ENCODE measurements around the gene LENG8. TPM values are rescaled to one million over a fixed set of nuclear protein-coding genes. Genes with fewer than 3 reads are reported as not detected.

The LENG8 gene
- total and polyA plus RNA-seq, 2 of the 8 experiments (the other 6 are each of a cell fraction or from before 2014, with no cell fraction given): 62.2 to 108 TPM

DNA sequence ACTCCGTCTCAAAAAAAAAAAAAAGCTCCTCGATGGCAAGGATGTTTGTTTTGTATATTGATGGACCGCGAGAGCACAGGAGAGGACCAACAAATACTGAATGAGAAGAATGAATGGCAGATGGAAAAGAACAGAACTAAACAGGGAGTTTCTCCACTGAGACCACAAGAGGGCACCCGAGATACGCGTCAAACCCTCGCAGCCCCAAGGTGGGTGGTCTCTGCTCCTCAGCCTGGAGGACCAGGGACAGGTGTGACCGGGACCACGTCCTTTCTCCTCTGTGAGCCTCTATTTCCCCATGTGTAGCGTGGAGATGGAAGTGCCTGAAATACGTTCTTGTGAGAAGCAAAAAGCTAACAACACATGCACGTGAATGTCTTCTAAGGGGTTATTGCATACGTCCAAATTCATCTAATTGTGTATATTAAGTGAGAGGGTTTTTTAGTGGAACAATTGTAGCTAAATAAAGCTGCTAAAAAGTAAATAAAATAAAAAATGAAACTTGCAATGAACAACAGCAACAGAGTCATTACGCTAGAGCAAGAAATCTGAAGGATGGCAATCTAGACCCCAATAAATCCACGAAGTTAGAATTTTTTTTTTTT lies 32.4 kb downstream of the LENG8 start:
- no peak overlapping the region for H4K8ac ChIP-seq (ENCODE audit: extremely low read depth, insufficient read depth, low read length)
- peak; percentile 7 for FAIRE-seq
- H3K18ac ChIP-seq (ENCODE audit: extremely low read depth, low read length): no peak overlapping the region
- no peak overlapping the region for H2BK12ac ChIP-seq (ENCODE audit: low read depth, low read length)
- H3K4ac ChIP-seq (replicated peaks; ENCODE audit: insufficient read length, low read depth, low read length): no peak overlapping the region
- no peak overlapping the region for H2BK120ac ChIP-seq (replicated peaks; ENCODE audit: low read depth, low read length)
- DNase-seq (ENCODE audit: low read depth in 1 of 2, low spot score in 2 of 2): peak in 1 of 2 experiments; percentile 82
- H3K9ac ChIP-seq (replicated peaks in 1 of 4; ENCODE audit: extremely low read depth in 1 of 4, low read depth in 3 of 4, low read length in 3 of 4): no peak overlapping the region
- no peak overlapping the region for H2BK15ac ChIP-seq (ENCODE audit: low read length)
- no peak overlapping the region for H3K27ac ChIP-seq (ENCODE audit: low read depth, low read length)
- CTCF ChIA-PET (ENCODE audit: partially characterized antibody): interaction anchor here (0.6 to 3.2 kb wide), 15 partner anchors 15 to 796 kb away, joined by 3 to 16 read pairs (median 4); no protein-coding TSS in a partner anchor
- no peak overlapping the region for H2BK20ac ChIP-seq (ENCODE audit: low read length)
- no peaks in the 10 kb centered on the region for H3K79me2 ChIP-seq (ENCODE audit: control insufficient read depth in 1 of 2, insufficient read depth in 2 of 2, low read length in 2 of 2)
- H3K4me1 ChIP-seq (replicated peaks in 1 of 4; ENCODE audit: control insufficient read depth in 3 of 4, insufficient read depth in 4 of 4, low read length in 3 of 4): no peaks in the 10 kb centered on the region
- no peak overlapping the region for H2BK5ac ChIP-seq (ENCODE audit: low read depth, low read length)
- H2AK5ac ChIP-seq (ENCODE audit: low read depth, low read length): no peak overlapping the region
- no peak for TF ChIP-seq TBP (IDR thresholded peaks at IDR 0.05; ENCODE audit: low read depth, low read length)
- TF ChIP-seq, protein P1, sequence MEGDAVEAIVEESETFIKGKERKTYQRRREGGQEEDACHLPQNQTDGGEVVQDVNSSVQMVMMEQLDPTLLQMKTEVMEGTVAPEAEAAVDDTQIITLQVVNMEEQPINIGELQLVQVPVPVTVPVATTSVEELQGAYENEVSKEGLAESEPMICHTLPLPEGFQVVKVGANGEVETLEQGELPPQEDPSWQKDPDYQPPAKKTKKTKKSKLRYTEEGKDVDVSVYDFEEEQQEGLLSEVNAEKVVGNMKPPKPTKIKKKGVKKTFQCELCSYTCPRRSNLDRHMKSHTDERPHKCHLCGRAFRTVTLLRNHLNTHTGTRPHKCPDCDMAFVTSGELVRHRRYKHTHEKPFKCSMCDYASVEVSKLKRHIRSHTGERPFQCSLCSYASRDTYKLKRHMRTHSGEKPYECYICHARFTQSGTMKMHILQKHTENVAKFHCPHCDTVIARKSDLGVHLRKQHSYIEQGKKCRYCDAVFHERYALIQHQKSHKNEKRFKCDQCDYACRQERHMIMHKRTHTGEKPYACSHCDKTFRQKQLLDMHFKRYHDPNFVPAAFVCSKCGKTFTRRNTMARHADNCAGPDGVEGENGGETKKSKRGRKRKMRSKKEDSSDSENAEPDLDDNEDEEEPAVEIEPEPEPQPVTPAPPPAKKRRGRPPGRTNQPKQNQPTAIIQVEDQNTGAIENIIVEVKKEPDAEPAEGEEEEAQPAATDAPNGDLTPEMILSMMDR (IDR thresholded peaks at IDR 0.05; ENCODE audit: control extremely low read depth in 1 of 3, insufficient read depth in 1 of 3, low read depth in 1 of 3, low read length in 3 of 3): peak; percentile 63 to 81 (median 66)
- TF ChIP-seq JUN (IDR thresholded peaks at IDR 0.05; ENCODE audit: low read depth, low read length): no peak
- no peak for TF ChIP-seq POLR2A (IDR thresholded peaks at IDR 0.05; ENCODE audit: control extremely low read depth in 1 of 2, low read depth in 2 of 2, low read length in 2 of 2)
- TF ChIP-seq SAP30 (IDR thresholded peaks at IDR 0.05; ENCODE audit: insufficient read depth, insufficient replicate concordance, low read length): no peak
- no peak for TF ChIP-seq CHD1 (IDR thresholded peaks at IDR 0.05; ENCODE audit: low read depth, low read length)
- TF ChIP-seq BCL11A (IDR thresholded peaks at IDR 0.05; ENCODE audit: low read depth in 2 of 2, low read length in 2 of 2): no peak
- TF ChIP-seq RFX5 (IDR thresholded peaks at IDR 0.05; ENCODE audit: borderline replicate concordance, low read depth, low read length): no peak
- TF ChIP-seq SP4 (IDR thresholded peaks at IDR 0.05; ENCODE audit: low read length): no peak
- TF ChIP-seq SUZ12 (IDR thresholded peaks at IDR 0.05; ENCODE audit: low read length): no peak
- TF ChIP-seq RAD21 (IDR thresholded peaks at IDR 0.05 in 1 of 2, conservative IDR thresholded peaks at IDR 0.05 in 1 of 2; ENCODE audit: low read depth in 2 of 2, low read length in 2 of 2): peak; percentile 79 to 81
- 24% methylated on average over 15 of the region's 16 CpGs; no CpG with 5 or more reads in 1 of the 2 experiments for WGBS, 2 experiments (ENCODE audit: extremely low coverage in 1 of 2, insufficient coverage in 1 of 2, insufficient read length in 1 of 2, insufficient replicate concordance in 2 of 2, low coverage in 1 of 2, low lambda C conversion rate in 2 of 2, missing lambda C conversion rate in 1 of 2)
- H3K27me3 ChIP-seq (replicated peaks in 1 of 4; ENCODE audit: control insufficient read depth in 3 of 4, extremely low read depth in 1 of 4, insufficient read depth in 3 of 4, low read length in 3 of 4): no peaks in the 10 kb centered on the region
- H3K4me3 ChIP-seq (ENCODE audit: extremely low read depth in 1 of 4, insufficient read depth in 2 of 4, low read depth in 3 of 4, low read length in 4 of 4): no peak overlapping the region
- H4K5ac ChIP-seq (ENCODE audit: insufficient read length, low read depth, low read length): no peak overlapping the region
- no peak overlapping the region for H4K91ac ChIP-seq (replicated peaks; ENCODE audit: insufficient read length, low read length)
- peaks cover 0 to 9% of the 10 kb centered on the region in 2 experiments; a peak in 3 of 4 replicates for H3K9me3 ChIP-seq (ENCODE audit: insufficient read depth in 2 of 2, low read depth in 1 of 2, low read length in 1 of 2)
- H3K36me3 ChIP-seq (ENCODE audit: control insufficient read depth in 2 of 4, insufficient read depth in 4 of 4, low read length in 3 of 4): no peaks in the 10 kb centered on the region
- H2AFZ ChIP-seq (ENCODE audit: low read length): no peak overlapping the region
- H3K4me2 ChIP-seq (ENCODE audit: insufficient read depth in 1 of 2, low read depth in 2 of 2, low read length in 2 of 2): no peak overlapping the region
- H3K14ac ChIP-seq (ENCODE audit: insufficient read length): no peak overlapping the region
- no peaks in the 10 kb centered on the region for H4K20me1 ChIP-seq (replicated peaks in 1 of 2; ENCODE audit: control insufficient read depth in 1 of 2, insufficient read depth in 2 of 2, low read length in 2 of 2)
- no peak overlapping the region for H3K56ac ChIP-seq (replicated peaks; ENCODE audit: insufficient read length, low read depth, low read length)
- H3K23me2 ChIP-seq (ENCODE audit: low read depth, low read length): no peaks in the 10 kb centered on the region
- no peaks in the 10 kb centered on the region for H3K79me1 ChIP-seq (ENCODE audit: low read depth, low read length)
- POLR2A ChIA-PET (ENCODE audit: partially characterized antibody): interaction anchor here (1.3 kb wide), 1 partner anchor 599 kb away, joined by 3 read pairs; no protein-coding TSS in a partner anchor
- no peak overlapping the region for H3K23ac ChIP-seq (ENCODE audit: insufficient read length)

All from H1 (cell line).